Measurements from ENCODE around the gene FLOT2. TPM values are rescaled to one million over a fixed set of nuclear protein-coding genes. Genes with fewer than 3 reads are reported as not detected.

Gene FLOT2
- polyA plus RNA-seq, 2 of the 4 experiments (the other 2 are of a cell fraction) = 66.4 to 78.6 TPM

DNA sequence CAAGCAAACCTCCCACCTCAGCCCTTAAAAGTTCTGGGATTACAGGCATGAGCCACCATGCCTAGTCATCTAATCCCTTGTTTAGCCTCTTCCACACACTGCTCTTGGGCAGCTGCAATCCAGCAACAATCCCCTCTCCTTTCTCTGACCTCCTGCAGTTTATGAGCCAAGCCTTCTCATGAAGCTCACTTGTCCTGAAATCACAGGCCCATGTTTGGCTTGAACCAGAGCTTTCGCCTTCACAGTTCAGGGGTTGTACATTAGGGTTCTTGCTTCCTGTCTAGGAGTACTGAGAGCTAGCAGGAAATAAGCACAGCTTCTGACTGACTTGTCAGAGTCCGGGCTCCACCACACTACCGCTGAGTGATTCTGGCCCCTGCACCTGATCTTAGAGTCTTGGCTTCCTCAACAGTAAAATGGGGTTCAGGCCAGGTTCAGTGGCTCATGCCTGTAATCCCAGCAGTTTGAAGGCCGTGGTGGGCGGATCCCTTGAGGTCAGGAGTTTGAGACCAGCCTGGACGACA, 26.4 kb downstream of the FLOT2 start:
- FAIRE-seq = no peak
- TF ChIP-seq, protein P1, sequence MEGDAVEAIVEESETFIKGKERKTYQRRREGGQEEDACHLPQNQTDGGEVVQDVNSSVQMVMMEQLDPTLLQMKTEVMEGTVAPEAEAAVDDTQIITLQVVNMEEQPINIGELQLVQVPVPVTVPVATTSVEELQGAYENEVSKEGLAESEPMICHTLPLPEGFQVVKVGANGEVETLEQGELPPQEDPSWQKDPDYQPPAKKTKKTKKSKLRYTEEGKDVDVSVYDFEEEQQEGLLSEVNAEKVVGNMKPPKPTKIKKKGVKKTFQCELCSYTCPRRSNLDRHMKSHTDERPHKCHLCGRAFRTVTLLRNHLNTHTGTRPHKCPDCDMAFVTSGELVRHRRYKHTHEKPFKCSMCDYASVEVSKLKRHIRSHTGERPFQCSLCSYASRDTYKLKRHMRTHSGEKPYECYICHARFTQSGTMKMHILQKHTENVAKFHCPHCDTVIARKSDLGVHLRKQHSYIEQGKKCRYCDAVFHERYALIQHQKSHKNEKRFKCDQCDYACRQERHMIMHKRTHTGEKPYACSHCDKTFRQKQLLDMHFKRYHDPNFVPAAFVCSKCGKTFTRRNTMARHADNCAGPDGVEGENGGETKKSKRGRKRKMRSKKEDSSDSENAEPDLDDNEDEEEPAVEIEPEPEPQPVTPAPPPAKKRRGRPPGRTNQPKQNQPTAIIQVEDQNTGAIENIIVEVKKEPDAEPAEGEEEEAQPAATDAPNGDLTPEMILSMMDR (IDR thresholded peaks at IDR 0.05) = no peak
- TF ChIP-seq POLR2A (IDR thresholded peaks at IDR 0.05; ENCODE audit: low read length) = no peak
- TF ChIP-seq ZSCAN20 (CRISPR knock-in tag; IDR thresholded peaks at IDR 0.05) = no peak
- no peak for TF ChIP-seq E2F6 (IDR thresholded peaks at IDR 0.05; ENCODE audit: borderline replicate concordance, low read depth)
- TF ChIP-seq, protein P2, sequence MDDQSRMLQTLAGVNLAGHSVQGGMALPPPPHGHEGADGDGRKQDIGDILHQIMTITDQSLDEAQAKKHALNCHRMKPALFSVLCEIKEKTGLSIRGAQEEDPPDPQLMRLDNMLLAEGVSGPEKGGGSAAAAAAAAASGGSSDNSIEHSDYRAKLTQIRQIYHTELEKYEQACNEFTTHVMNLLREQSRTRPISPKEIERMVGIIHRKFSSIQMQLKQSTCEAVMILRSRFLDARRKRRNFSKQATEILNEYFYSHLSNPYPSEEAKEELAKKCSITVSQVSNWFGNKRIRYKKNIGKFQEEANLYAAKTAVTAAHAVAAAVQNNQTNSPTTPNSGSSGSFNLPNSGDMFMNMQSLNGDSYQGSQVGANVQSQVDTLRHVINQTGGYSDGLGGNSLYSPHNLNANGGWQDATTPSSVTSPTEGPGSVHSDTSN (IDR thresholded peaks at IDR 0.05) = no peak
- no peak for TF ChIP-seq CHD4 (IDR thresholded peaks at IDR 0.05; ENCODE audit: borderline replicate concordance)
- TF ChIP-seq CBX8 (IDR thresholded peaks at IDR 0.05) = no peak
- TF ChIP-seq TFCP2L1 (CRISPR knock-in tag; IDR thresholded peaks at IDR 0.05) = no peak
- TF ChIP-seq, protein P3, sequence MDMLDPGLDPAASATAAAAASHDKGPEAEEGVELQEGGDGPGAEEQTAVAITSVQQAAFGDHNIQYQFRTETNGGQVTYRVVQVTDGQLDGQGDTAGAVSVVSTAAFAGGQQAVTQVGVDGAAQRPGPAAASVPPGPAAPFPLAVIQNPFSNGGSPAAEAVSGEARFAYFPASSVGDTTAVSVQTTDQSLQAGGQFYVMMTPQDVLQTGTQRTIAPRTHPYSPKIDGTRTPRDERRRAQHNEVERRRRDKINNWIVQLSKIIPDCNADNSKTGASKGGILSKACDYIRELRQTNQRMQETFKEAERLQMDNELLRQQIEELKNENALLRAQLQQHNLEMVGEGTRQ (IDR thresholded peaks at IDR 0.05) = no peak
- TF ChIP-seq MAX (IDR thresholded peaks at IDR 0.05) = no peak
- TF ChIP-seq ZC3H11A (IDR thresholded peaks at IDR 0.05) = no peak
- TF ChIP-seq FOSL2 (IDR thresholded peaks at IDR 0.05) = no peak
- no peak for TF ChIP-seq FOSL2 (CRISPR knock-in tag; IDR thresholded peaks at IDR 0.05)
- TF ChIP-seq, protein P4, sequence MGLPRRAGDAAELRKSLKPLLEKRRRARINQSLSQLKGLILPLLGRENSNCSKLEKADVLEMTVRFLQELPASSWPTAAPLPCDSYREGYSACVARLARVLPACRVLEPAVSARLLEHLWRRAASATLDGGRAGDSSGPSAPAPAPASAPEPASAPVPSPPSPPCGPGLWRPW (IDR thresholded peaks at IDR 0.05) = no peak
- TF ChIP-seq HMGXB4 (CRISPR knock-in tag; IDR thresholded peaks at IDR 0.05; ENCODE audit: borderline replicate concordance) = no peak
- TF ChIP-seq NR3C1 (IDR thresholded peaks at IDR 0.05) = no peak
- CTCF ChIA-PET = interaction anchor here (0.9 to 2.7 kb wide), 11 partner anchors 8 to 219 kb away, joined by 3 to 22 read pairs (median 5); partner anchors contain the start of genes DHRS13 and FLOT2
- DNase-seq (ENCODE audit: low read depth in 1 of 2, low spot score in 1 of 2) = no peak
- no peak overlapping the region for H3K4me3 ChIP-seq
- POLR2A ChIA-PET = interaction anchor here (0.6 kb wide), 1 partner anchor 139 kb away, joined by 4 read pairs; no protein-coding TSS in a partner anchor
- ATAC-seq = peak in 1 of 2 experiments; percentile 12; a peak in 1 of 6 replicates
- no peak overlapping the region for H3K27ac ChIP-seq
- 84% methylated on average over 6 of the region's 6 CpGs for WGBS (ENCODE audit: missing lambda C conversion rate)
- H3K4me1 ChIP-seq = no peaks in the 10 kb centered on the region
- H3K4me2 ChIP-seq = no peak overlapping the region
- H3K9me3 ChIP-seq = no peaks in the 10 kb centered on the region

DNA sequence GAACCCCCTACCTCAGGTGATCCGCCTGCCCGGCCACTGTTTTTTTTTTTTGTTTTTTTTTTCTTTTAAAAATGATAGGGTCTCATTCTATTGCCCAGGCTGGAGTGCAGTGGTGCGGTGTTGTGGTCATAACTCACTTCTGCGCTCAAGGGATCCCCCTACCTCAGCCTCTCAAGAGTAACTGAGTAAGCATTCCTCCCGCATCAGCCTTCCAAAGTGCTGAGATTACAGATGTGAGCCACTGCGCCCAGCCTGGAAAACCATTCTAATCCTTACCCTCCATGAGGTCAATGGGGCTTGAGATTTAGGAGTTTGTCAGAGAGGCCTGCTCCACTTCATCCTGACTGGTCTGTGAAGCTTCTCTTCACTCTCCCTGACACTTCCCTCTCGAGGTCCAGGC, 30.3 kb downstream of the FLOT2 start:
- Histone ChIP-seq H3K4me1 (no peaks in the 10 kb centered on the region), H3K4me3 (no peak overlapping the region), H3K9me3 (no peaks in the 10 kb centered on the region), H3K4me2 (no peak overlapping the region), H3K27ac (no peak overlapping the region)
- ChIA-PET CTCF (interaction anchor here (0.6 to 5.2 kb wide), 6 partner anchors 9 to 140 kb away, joined by 3 to 25 read pairs (median 4); no protein-coding TSS in a partner anchor), POLR2A (no interaction called here)
- TF ChIP-seq, protein P4 (IDR thresholded peaks at IDR 0.05) = no peak
- TF ChIP-seq POLR2A (IDR thresholded peaks at IDR 0.05; ENCODE audit: low read length) (no peak), NFE2L2 (conservative IDR thresholded peaks at IDR 0.05; ENCODE audit: low read length) (no peak), SREBF2 (IDR thresholded peaks at IDR 0.05) (no peak), ZNF302 (CRISPR knock-in tag; IDR thresholded peaks at IDR 0.05) (no peak), PHF8 (IDR thresholded peaks at IDR 0.05; ENCODE audit: borderline replicate concordance, low read depth) (no peak), E2F6 (IDR thresholded peaks at IDR 0.05; ENCODE audit: borderline replicate concordance, low read depth) (no peak), MAZ (IDR thresholded peaks at IDR 0.05; ENCODE audit: borderline replicate concordance, low read depth, low read length) (no peak), MAFK (IDR thresholded peaks at IDR 0.05; ENCODE audit: partially characterized antibody) (no peak), RNF2 (IDR thresholded peaks at IDR 0.05; ENCODE audit: borderline replicate concordance, low read depth) (no peak), BCL3 (IDR thresholded peaks at IDR 0.05) (no peak), HEYL (CRISPR knock-in tag; IDR thresholded peaks at IDR 0.05) (no peak)
- TF ChIP-seq, protein P5, sequence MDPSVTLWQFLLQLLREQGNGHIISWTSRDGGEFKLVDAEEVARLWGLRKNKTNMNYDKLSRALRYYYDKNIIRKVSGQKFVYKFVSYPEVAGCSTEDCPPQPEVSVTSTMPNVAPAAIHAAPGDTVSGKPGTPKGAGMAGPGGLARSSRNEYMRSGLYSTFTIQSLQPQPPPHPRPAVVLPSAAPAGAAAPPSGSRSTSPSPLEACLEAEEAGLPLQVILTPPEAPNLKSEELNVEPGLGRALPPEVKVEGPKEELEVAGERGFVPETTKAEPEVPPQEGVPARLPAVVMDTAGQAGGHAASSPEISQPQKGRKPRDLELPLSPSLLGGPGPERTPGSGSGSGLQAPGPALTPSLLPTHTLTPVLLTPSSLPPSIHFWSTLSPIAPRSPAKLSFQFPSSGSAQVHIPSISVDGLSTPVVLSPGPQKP (IDR thresholded peaks at IDR 0.05; ENCODE audit: low read depth, low read length) = no peak
- FAIRE-seq (no peak), ATAC-seq (no peak), DNase-seq (ENCODE audit: low read depth in 1 of 2, low spot score in 1 of 2) (no peak)
- WGBS (ENCODE audit: missing lambda C conversion rate) = 84% methylated on average over 7 of the region's 7 CpGs

Measured in A549 (cell line).